H1 (cell line): ENCODE results near the gene VGLL4. TPM values are rescaled to one million over a fixed set of nuclear protein-coding genes. Genes with fewer than 3 reads are reported as not detected.

Source experiments
- CTCF ChIA-PET: fragments of 300-600 bp; sonication (Branson Sonifier 250); formaldehyde crosslinking; loops from one replicate; lab custom pipeline; 2021; ENCODE audit not compliant: partially characterized antibody; lab: Charles Lee
- POLR2A ChIA-PET: fragments of 300-600 bp; sonication (Branson Sonifier 250); formaldehyde crosslinking; loops from one replicate; lab custom pipeline; 2021; ENCODE audit warnings: inconsistent platforms; ENCODE audit not compliant: partially characterized antibody; lab: Charles Lee
- DNase-seq, 2 experiments: peaks; one replicate each; pipeline versions ENCODE4 v3.0.0 to v3.0.0-alpha.2; 2010 to 2022; ENCODE audit warnings: low spot score in 2 of 2, low read depth in 1 of 2, mixed read lengths in 1 of 2
- FAIRE-seq: peaks from 2 replicates; lab custom pipeline; 2011; peaks lifted over from hg19 to GRCh38; lab: Jason Lieb, UNC
- H2AFZ ChIP-seq: 2 replicates; pipeline ENCODE4 v1.8.1; 2012; ENCODE audit warnings: low read length, inconsistent platforms
- H2AK5ac ChIP-seq: 2 replicates; pipeline ENCODE4 v1.6.1; 2013; ENCODE audit warnings: low read depth, low read length
- H2BK120ac ChIP-seq: replicated peaks from 2 replicates; pipeline ENCODE3; 2013; ENCODE audit warnings: low read depth, low read length, inconsistent platforms
- H2BK12ac ChIP-seq: 2 replicates; pipeline ENCODE4 v1.6.1; 2013; ENCODE audit warnings: low read depth, low read length
- H2BK15ac ChIP-seq: 2 replicates; pipeline ENCODE4 v1.6.1; 2013; ENCODE audit warnings: low read length
- H2BK20ac ChIP-seq: 2 replicates; pipeline ENCODE4 v1.6.1; 2013; ENCODE audit warnings: low read length
- H2BK5ac ChIP-seq: 2 replicates; pipeline ENCODE4 v1.6.1; 2013; ENCODE audit warnings: low read depth, low read length
- H3K14ac ChIP-seq: 2 replicates; pipeline ENCODE4 v1.6.1; 2013; ENCODE audit warnings: inconsistent platforms; ENCODE audit not compliant: insufficient read length
- H3K18ac ChIP-seq: 2 replicates; pipeline ENCODE4 v1.6.1; 2013; ENCODE audit warnings: low read length; ENCODE audit errors: extremely low read depth
- H3K23ac ChIP-seq: 2 replicates; pipeline ENCODE4 v1.6.1; 2013; ENCODE audit warnings: inconsistent platforms; ENCODE audit not compliant: insufficient read length
- H3K23me2 ChIP-seq: 2 replicates; pipeline ENCODE4 v1.6.1; 2013; ENCODE audit warnings: low read depth, low read length
- H3K27ac ChIP-seq: 2 replicates; pipeline ENCODE4 v1.6.1; 2011; ENCODE audit warnings: low read depth, low read length, inconsistent platforms
- H3K27me3 ChIP-seq, 4 experiments: replicated peaks in 1 of 4; 1 replicate in 1 of 4; 2 replicates in 3 of 4; pipeline versions ENCODE4 v1.6.1 to v1.8.1; 2011 to 2013; ENCODE audit warnings: low read length in 3 of 4, mild to moderate bottlenecking in 3 of 4, inconsistent platforms in 2 of 4, mixed read lengths in 2 of 4, moderate library complexity in 1 of 4; ENCODE audit not compliant: control insufficient read depth in 3 of 4, insufficient read depth in 3 of 4; ENCODE audit errors: extremely low read depth in 1 of 4
- H3K36me3 ChIP-seq, 4 experiments: 2 replicates each; pipeline versions ENCODE4 v1.6.1 to v1.8.1; 2011 to 2013; ENCODE audit warnings: mild to moderate bottlenecking in 4 of 4, low read length in 3 of 4, moderate library complexity in 2 of 4, control low read depth in 1 of 4, inconsistent platforms in 1 of 4; ENCODE audit not compliant: insufficient read depth in 4 of 4, control insufficient read depth in 2 of 4
- H3K4ac ChIP-seq: replicated peaks from 2 replicates; pipeline ENCODE3; 2013; ENCODE audit warnings: low read length, low read depth, mixed read lengths, inconsistent platforms; ENCODE audit not compliant: insufficient read length
- H3K4me1 ChIP-seq, 4 experiments: replicated peaks in 1 of 4; 1 replicate in 1 of 4; 2 replicates in 3 of 4; pipeline versions ENCODE4 v1.6.1 to v1.8.1; 2011 to 2013; ENCODE audit warnings: low read length in 3 of 4, inconsistent platforms in 2 of 4, mixed read lengths in 1 of 4; ENCODE audit not compliant: insufficient read depth in 4 of 4, control insufficient read depth in 3 of 4
- H3K4me2 ChIP-seq, 2 experiments: 2 replicates each; pipeline versions ENCODE4 v1.6.1 to v1.8.1; 2011 to 2013; ENCODE audit warnings: low read depth in 2 of 2, low read length in 2 of 2, control low read depth in 1 of 2, inconsistent platforms in 1 of 2, mild to moderate bottlenecking in 1 of 2; ENCODE audit not compliant: insufficient read depth in 1 of 2
- H3K4me3 ChIP-seq, 4 experiments: fragments of 200-600, 300-600 bp in 1 of 4; sonication (generic), shearing (Covaris generic), sonication (Bioruptor Twin) in 1 of 4; 2 replicates each; pipeline versions ENCODE4 v1.5.1 to v1.8.1; 2011 to 2016; ENCODE audit warnings: low read length in 4 of 4, low read depth in 3 of 4, control low read depth in 2 of 4, inconsistent platforms in 2 of 4, mild to moderate bottlenecking in 2 of 4, mixed read lengths in 1 of 4, moderate library complexity in 1 of 4; ENCODE audit not compliant: insufficient read depth in 2 of 4; ENCODE audit errors: extremely low read depth in 1 of 4
- H3K56ac ChIP-seq: replicated peaks from 2 replicates; pipeline ENCODE3; 2013; ENCODE audit warnings: low read depth, mild to moderate bottlenecking, mixed read lengths, low read length, inconsistent platforms; ENCODE audit not compliant: insufficient read length
- H3K79me1 ChIP-seq: 2 replicates; pipeline ENCODE4 v1.6.1; 2013; ENCODE audit warnings: low read depth, low read length, control low read depth
- H3K79me2 ChIP-seq, 2 experiments: 2 replicates each; pipeline versions ENCODE4 v1.6.1 to v1.8.1; 2012 to 2013; ENCODE audit warnings: low read length in 2 of 2, mild to moderate bottlenecking in 2 of 2, inconsistent platforms in 1 of 2; ENCODE audit not compliant: insufficient read depth in 2 of 2, control insufficient read depth in 1 of 2
- H3K9ac ChIP-seq, 4 experiments: replicated peaks in 1 of 4; 1 replicate in 1 of 4; 2 replicates in 3 of 4; pipeline versions ENCODE4 v1.6.1 to v1.8.1; 2011 to 2013; ENCODE audit warnings: low read depth in 3 of 4, low read length in 3 of 4, control low read depth in 2 of 4, mild to moderate bottlenecking in 2 of 4, moderate library complexity in 2 of 4, inconsistent platforms in 1 of 4; ENCODE audit errors: extremely low read depth in 1 of 4
- H3K9me3 ChIP-seq, 2 experiments: 2 replicates each; pipeline versions ENCODE4 v1.6.1 to v1.8.1; 2012 to 2013; ENCODE audit warnings: mild to moderate bottlenecking in 2 of 2, moderate library complexity in 2 of 2, control low read depth in 1 of 2, inconsistent platforms in 1 of 2, low read depth in 1 of 2, low read length in 1 of 2, mixed read lengths in 1 of 2; ENCODE audit not compliant: insufficient read depth in 2 of 2
- H4K20me1 ChIP-seq, 2 experiments: replicated peaks in 1 of 2; 2 replicates each; pipeline versions ENCODE3 to v1.8.1; 2011 to 2013; ENCODE audit warnings: inconsistent platforms in 2 of 2, low read length in 2 of 2, mild to moderate bottlenecking in 1 of 2; ENCODE audit not compliant: insufficient read depth in 2 of 2, control insufficient read depth in 1 of 2
- H4K5ac ChIP-seq: 2 replicates; pipeline ENCODE4 v1.6.1; 2013; ENCODE audit warnings: low read length, low read depth, mixed read lengths, inconsistent platforms; ENCODE audit not compliant: insufficient read length
- H4K8ac ChIP-seq: 2 replicates; pipeline ENCODE4 v1.8.0; 2013; ENCODE audit warnings: mild to moderate bottlenecking, moderate library complexity, low read length, inconsistent platforms; ENCODE audit not compliant: insufficient read depth; ENCODE audit errors: extremely low read depth
- H4K91ac ChIP-seq: replicated peaks from 2 replicates; pipeline ENCODE3; 2013; ENCODE audit warnings: low read length, mixed read lengths, inconsistent platforms; ENCODE audit not compliant: insufficient read length
- POLR2A ChIP-seq, 2 experiments: IDR thresholded peaks; 1 replicate in 1 of 2; 2 replicates in 1 of 2; pipeline ENCODE4 v1.6.1; 2011; ENCODE audit warnings: low read depth in 2 of 2, low read length in 2 of 2, mild to moderate bottlenecking in 2 of 2; ENCODE audit errors: control extremely low read depth in 1 of 2
- POU5F1 ChIP-seq: IDR thresholded peaks from 2 replicates; pipeline ENCODE4 v1.6.1; 2011; ENCODE audit warnings: low read depth, mild to moderate bottlenecking, low read length, moderate library complexity
- WGBS, 2 experiments: shearing (Covaris generic) in 1 of 2; methylation state at CpG; one replicate each; pipeline versions ENCODE4 v1.1.6 to v1.1.7; 2013 to 2015; ENCODE audit warnings: low lambda C conversion rate in 2 of 2, mixed read lengths in 2 of 2, inconsistent platforms in 1 of 2, low coverage in 1 of 2, missing lambda C conversion rate in 1 of 2; ENCODE audit not compliant: insufficient replicate concordance in 2 of 2, insufficient coverage in 1 of 2, insufficient read length in 1 of 2; ENCODE audit errors: extremely low coverage in 1 of 2, missing lambda C conversion rate in 1 of 2; 5-methylcytosine and 5-hydroxymethylcytosine counted together
- polyA plus RNA-seq, 7 experiments: library from polyadenylated mRNA; depleted of rRNA in 3 of 7; stranded (reverse) in 5 of 7; unstranded in 2 of 7; fragments of >200 nt in 5 of 7; fragments of 200-250 nt in 2 of 7; gene quantifications; 1 replicate in 5 of 7; 2 replicates in 1 of 7; 4 replicates in 1 of 7; pipeline versions ENCODE4 v1.2.1 to v1.2.3, GENCODE V29; 2011 to 2013; ENCODE audit warnings: missing spikeins in 2 of 7, mixed read lengths in 2 of 7
- total RNA-seq: library from RNA; stranded (reverse); fragmentation: NEBNext Ultra II Directional; extraction: Animal tissue kit (Norgen Biotek cat#: 25700); gene quantifications from 2 replicates; pipeline ENCODE4 v1.2.1, GENCODE V29; 2021
- TF ChIP-seq, protein P1 (sequence below): IDR thresholded peaks from 2 replicates; pipeline ENCODE4 v1.6.1; 2012; ENCODE audit warnings: low read length, inconsistent platforms

VGLL4 gene
- total and polyA plus RNA-seq, 2 of the 8 experiments (the other 6 are each of a cell fraction or from before 2014, with no cell fraction given), result 45.1 to 50.0 TPM

DNA sequence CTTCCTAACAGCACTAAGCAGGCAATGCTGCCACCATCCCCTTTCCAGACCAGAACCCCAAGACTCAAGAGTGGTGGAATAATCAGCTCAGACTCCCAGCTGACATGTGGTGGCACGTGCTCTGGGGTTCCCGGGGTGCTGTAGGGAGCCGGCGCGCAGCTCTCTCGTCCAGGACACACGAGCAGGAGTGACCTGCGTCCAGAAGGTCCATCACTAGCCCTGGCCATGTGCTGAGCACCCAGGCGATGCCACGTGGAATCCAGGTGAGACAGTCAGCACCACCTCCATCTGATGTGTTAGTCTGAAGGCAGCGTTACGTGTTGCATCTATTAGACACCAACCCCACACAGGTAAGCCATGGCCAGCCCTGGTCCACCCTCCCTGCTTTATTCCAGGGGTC is 78.2 kb downstream of the VGLL4 start:
- FAIRE-seq, result no peak
- Histone ChIP-seq H4K91ac (no peak overlapping the region), H3K18ac (no peak overlapping the region), H3K9me3 (no peaks in the 10 kb centered on the region), H2BK20ac (no peak overlapping the region), H3K36me3 (peaks cover 0 to 14% (median 0%) of the 10 kb centered on the region in 4 experiments; a peak in 4 of 8 replicates), H2BK120ac (no peak overlapping the region), H3K79me1 (peaks cover 22% of the 10 kb centered on the region), H3K79me2 (peaks cover 0 to 28% of the 10 kb centered on the region in 2 experiments; a peak in 2 of 4 replicates), H3K56ac (no peak overlapping the region), H3K23me2 (no peaks in the 10 kb centered on the region), H2BK12ac (no peak overlapping the region), H3K9ac (no peak overlapping the region), H4K5ac (no peak overlapping the region), H3K27me3 (no peaks in the 10 kb centered on the region), H3K4me1 (peaks cover 0 to 6% (median 0%) of the 10 kb centered on the region in 4 experiments; a peak in 2 of 7 replicates), H3K4me3 (no peak overlapping the region), H3K27ac (0 out of 2 replicates have a peak overlapping the region, but pooled peaks have one; percentile 0), H3K4me2 (no peak overlapping the region), H3K23ac (no peak overlapping the region), H3K4ac (no peak overlapping the region), H2BK5ac (no peak overlapping the region), H2AK5ac (0 out of 2 replicates have a peak overlapping the region, but pooled peaks have one; percentile 65), H3K14ac (no peak overlapping the region), H2BK15ac (no peak overlapping the region), H4K8ac (no peak overlapping the region), H4K20me1 (peaks cover 24 to 27% of the 10 kb centered on the region in 2 experiments), H2AFZ (no peak overlapping the region)
- TF ChIP-seq, protein P1, sequence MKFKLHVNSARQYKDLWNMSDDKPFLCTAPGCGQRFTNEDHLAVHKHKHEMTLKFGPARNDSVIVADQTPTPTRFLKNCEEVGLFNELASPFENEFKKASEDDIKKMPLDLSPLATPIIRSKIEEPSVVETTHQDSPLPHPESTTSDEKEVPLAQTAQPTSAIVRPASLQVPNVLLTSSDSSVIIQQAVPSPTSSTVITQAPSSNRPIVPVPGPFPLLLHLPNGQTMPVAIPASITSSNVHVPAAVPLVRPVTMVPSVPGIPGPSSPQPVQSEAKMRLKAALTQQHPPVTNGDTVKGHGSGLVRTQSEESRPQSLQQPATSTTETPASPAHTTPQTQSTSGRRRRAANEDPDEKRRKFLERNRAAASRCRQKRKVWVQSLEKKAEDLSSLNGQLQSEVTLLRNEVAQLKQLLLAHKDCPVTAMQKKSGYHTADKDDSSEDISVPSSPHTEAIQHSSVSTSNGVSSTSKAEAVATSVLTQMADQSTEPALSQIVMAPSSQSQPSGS, result no peak
- no peak for TF ChIP-seq POU5F1
- no peak for TF ChIP-seq POLR2A (IDR thresholded peaks at IDR 0.05; ENCODE audit: control extremely low read depth in 1 of 2, low read depth in 2 of 2, low read length in 2 of 2)
- WGBS, 2 experiments, result 97% methylated on average over 12 of the region's 12 CpGs; no CpG with 5 or more reads in 1 of the 2 experiments
- ChIA-PET POLR2A (interaction anchor here (1.2 to 1.6 kb wide), 2 partner anchors 10 to 26 kb away, joined by 4 read pairs; no protein-coding TSS in a partner anchor), CTCF (interaction anchor here (0.9 to 2.9 kb wide), 7 partner anchors 9 to 370 kb away, joined by 3 to 9 read pairs (median 4); no protein-coding TSS in a partner anchor)
- DNase-seq, result no peak
